HG02870 (cell line): ENCODE measurements around the gene RHOV.

Source experiments
- ATAC-seq: cut with Tn5 transposase; IDR thresholded peaks from one replicate; pipeline ENCODE4 v1.9.1; 2021; ENCODE audit warnings: mild to moderate bottlenecking, moderate library complexity; ENCODE audit not compliant: unreplicated experiment

RHOV gene, protein sequence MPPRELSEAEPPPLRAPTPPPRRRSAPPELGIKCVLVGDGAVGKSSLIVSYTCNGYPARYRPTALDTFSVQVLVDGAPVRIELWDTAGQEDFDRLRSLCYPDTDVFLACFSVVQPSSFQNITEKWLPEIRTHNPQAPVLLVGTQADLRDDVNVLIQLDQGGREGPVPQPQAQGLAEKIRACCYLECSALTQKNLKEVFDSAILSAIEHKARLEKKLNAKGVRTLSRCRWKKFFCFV

DNA sequence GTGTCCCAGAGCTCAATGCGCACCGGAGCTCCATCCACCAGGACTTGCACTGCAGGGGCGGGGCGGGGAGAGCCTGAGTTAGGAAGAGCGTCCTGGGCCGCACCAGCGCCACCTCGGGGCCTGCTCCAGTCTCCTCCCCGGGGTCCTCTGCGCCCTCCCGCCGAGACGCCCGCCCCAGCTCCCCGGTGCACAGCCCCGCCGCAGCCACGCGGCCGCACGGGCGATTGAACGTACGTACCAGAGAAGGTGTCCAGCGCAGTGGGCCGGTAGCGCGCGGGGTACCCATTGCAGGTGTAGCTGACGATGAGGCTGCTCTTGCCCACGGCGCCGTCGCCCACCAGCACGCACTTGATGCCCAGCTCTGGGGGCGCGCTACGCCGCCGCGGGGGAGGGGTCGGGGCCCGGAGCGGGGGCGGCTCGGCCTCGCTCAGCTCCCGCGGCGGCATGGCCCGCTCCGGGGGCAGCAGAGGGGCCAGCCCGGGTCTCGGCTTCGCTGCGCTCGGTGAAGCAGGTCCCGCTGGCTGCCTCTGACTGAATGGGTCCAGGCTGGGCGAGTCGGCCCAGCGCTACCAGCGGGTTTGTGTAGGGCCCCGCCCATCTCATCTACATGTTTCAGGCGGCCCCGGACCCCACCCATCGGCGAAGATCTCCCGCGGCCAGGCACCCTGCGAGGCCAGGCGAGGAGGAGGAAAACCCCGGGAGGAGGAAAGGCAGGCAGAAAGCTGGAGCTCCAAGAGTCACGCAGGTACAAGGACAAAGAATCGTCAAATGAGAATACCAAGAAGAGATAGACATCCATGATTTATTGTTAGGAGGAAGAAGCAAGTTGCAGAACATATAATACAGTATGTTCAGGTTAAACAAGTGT lies at the start of gene RHOV:
Gene RHOV, minus strand, starts transcription at position 541 of the 868 bp plus-strand sequence. Its CDS starts 95 bp downstream, at position 446.
- ATAC-seq = peak; percentile 48

DNA sequence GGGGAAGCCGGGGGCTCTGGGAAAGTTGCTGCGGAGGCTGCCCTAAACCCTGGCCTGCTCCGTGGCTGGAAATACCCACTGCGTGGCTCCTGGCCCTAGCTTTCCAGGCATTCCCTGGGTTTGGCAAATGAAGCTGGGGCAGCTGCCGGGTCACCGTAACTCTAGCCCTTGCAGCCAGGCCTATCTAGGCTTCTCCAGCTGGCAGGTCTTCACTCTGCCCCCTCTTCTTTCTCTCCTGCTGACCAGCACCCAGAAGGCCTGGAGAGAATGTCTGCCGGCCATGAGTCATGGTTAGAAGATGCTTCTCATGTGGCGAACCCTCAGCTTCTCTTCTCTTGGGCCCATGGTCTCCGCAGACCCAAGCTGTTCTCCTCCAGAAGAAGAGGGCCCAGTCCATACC lies 49.5 kb upstream of the RHOV start:
- no peak for ATAC-seq

DNA sequence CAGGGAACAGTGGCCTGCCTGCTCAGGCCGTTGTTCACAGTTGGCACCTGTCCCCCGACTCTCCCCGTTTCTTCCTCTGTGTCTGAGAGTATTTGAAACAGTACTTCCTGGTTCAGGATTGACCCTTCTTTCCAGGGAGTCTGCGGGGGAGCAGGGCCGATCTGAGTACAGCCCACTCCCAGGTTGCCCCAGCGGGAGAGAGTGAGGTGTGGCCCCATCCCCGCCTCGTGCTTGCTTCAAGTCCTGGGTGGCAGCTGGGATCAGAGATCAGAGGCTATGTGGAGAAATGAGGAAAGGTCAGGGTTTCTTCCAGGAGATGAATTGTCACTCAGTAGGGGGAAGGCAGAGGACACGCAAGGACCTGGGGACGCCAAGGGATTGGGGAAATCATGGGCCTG lies 48.6 kb upstream of the RHOV start:
- no peak for ATAC-seq

DNA sequence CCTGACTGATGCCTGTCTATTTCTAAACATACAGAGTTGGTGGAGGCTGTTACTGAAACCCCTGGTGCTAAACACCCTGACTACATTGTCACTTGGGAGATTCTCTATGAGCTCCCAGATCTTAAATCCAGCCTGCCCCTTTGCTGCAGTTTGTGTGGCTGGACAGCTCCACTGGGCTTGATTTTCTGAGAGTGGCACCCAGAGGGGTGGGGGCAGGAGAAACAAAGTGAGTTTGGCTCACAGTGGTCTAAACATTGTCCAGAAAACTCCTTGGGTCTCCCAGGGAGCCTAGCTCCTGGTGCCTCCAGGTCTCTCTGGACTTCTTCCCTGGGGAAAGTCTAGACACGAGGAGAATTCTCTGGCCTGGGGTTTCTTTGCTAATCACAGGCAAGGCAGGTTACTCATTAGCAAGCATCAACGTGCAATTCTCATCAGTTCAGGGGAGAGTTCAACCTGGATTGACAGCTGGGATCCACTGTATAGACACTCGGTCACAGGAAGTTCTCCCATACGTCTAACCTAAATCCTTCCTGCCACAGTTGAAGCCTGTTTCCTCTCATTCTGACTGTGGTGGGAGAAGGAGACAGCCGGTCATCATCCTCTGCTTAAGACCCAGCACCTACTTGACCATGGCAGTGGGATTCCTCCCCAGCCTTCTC lies 48.0 kb upstream of the RHOV start:
- no peak for ATAC-seq

DNA sequence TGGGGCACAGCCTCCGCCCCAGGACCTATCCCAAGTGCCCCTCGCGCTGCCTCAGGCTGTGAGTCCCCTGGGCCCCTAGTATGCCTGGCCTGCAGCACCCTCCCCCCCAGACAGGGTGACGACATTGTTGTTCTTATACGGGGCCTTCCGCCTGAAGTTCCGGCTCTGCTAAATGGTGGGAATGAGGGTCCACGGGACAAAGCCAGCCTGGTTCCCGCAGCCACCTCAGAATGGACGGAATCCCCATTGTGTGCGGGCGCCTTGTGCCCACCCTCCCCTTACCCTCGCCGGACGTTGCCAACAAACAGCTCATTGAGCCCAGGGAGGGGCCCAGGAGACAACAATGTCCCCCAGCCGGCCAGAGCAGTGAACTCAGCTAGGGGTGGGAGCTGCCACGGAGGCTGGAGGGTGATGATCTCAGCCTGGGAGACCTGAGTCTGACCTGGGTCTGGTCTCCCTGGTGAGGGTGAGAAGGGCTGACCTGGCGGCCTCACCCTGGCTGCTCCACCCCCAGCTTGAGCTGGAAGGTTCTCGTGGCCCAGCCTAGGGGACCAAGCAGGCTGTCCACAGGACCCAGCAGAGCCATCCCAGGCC lies 44.9 kb upstream of the RHOV start:
- no peak for ATAC-seq

DNA sequence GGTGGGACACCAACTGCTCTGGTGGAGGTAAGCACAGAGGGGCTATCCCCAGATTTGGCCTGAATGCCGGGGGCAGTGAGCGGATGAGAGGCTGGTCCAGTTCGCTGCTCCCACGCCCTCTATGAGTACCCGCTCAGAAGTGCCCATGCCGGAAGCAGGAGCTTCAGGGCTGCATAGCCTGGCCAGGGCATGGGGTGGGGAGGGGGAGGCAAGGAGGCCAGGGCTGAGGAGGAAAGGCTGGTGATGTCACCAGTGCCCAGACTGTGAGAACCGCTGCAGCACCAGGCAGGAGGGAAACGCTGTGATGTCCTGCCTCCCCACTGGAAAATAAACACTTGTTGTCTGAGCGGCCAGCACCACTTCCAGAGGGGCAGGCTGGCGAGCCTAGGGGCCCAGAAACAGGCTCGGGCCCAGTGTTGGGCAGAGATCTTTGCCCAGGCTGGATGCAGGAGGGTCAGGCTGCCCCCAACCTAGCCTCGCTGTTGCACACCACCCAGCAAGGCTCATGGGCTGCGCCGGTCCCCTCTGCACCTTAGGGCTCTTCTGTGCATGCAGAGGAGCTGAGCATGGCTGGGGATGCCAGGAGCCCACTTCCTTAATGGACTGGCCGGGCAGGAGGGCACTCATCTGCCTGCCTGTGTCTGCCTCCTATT lies 44.2 kb upstream of the RHOV start:
- no peak for ATAC-seq

DNA sequence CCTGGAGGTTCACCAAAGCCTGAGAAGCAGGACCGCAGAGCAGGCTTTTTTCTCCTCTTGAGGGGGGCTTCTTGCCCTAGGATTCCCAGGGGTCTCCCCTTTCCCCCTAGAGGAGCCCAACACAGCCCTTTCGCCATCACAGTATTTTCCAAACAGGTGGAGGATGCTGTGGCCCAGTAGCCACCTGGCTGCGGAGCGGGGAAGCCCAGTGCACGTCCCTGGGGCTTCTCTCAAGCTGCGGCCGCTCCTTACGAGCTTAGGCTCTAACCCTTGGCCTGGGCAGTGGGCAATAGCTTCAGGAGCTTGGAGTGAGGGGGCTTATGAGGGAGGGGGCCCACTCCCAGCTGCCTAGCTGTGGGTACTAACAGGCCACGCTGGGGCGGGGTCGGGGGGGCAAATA lies 43.6 kb upstream of the RHOV start:
- ATAC-seq = no peak

DNA sequence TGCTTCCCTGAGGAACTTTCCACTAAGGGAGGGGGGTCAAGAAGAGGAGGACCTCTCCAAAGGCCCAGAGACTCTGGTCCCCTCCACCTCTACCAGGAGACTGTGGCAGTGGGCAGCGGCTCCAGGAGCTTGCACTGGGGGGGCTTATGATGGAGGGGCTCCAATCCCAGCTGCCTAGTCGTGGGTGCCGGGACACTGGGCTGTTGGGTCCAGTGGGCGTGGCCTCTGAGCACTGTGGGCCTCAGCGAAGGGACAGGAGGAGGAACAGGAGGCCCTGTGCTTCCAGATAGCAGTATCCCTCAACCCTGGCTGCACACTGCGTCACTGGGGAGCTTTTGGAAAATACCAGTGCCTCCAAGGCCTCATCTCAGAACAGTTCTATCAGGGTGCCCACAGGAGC lies 41.6 kb upstream of the RHOV start:
- no peak for ATAC-seq

DNA sequence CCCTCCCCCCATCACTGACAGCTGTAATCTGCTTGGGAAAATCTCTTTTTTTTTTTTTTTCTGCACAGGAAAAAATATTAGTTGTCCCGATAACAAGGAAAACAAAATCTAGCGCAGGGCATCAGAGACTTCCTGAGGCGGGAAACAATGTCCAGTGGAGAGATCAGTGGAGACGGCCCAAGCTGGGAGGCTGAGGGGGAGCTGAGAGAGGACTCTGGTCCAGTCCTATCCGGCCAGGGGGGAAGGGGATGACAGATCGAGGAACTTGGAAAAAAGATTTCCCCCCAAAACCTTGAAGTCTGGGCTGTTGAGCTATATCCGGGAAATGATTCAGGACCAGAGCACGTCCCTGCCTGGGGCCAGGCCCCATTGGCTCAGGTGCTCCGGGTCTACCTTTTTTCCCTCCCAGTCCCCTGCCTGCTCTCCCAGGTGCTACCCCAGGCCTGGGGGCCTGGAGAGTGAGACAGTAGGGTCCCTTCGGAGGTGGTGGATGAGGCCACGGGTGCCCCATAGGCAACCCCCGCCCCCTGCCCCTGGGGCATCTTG lies 41.2 kb upstream of the RHOV start:
- no peak for ATAC-seq

DNA sequence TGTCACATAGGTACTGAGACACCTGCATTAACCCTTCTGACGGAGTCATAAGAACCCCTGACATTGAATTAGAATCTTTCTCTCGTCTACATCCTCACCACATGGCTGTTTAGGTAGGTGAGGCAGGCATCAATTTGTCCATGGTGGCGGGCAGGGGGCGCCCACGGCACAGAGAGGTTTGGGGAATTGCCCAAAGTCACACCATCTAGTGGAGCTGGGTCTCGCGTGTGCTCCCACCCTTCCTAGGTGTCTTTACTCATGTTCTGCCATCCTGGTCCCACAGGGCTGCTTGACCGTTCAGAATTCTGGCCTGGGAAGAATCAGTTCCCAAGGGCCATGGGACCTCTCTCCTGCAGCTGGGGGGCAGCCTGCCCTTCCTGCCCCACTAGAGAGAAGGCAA lies 40.5 kb upstream of the RHOV start:
- ATAC-seq = no peak

DNA sequence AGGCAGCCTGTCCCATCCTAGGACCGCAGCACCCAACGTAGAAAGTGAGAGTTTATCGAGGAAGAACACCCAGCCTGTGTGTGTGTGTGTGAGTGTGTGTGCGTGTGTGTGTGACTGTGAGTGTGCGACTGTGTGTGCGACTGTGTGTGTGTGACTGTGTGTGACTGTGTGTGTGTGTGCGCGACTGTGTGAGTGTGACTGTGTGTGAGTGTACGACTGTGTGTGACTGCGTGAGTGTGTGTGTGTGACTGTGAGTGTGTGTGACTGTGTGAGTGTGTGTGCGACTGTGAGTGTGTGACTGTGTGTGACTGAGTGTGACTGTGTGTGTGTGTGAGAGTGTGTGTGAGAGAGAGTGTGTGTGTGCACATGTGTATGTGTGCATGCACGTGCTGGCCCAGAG lies 40.0 kb upstream of the RHOV start:
- ATAC-seq = no peak

DNA sequence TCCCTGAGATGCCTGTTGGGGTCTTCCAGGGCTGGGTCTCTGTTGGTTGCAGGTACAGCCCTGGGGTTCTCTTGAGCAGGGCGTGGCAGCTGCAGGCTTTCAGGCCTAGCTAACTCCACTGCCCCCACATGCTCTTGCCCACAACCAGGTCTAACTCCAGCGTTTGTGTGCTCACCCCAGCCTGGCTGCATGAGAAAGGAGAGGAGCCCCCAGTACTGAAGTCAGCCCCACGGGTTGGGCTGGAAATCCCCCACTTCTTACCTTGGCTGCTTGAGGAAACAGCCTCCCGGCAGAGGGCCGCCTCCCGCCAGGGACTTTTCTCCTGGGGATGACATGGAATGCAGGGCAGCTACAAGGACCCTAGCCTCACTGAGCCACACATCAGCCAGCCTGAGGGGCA lies 38.4 kb upstream of the RHOV start:
- ATAC-seq = no peak

DNA sequence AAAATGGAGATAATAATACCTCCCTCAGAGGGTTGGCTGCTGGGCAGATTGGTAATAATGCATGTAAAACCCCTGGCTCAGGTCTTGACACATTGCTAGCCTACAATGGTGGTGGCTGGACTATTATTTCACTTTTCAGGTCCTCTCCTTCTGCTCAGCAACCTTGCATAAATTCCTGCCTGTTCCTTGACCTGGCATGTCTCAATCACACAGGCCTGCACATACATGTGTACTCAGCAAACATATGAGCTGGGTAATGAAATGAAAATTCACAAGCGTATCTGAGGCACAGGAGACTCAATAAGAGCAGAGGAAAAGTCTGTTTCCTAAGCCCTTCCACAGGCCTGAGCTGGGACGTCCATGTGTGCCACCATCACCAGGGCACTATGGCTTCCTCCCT lies 37.7 kb upstream of the RHOV start:
- no peak for ATAC-seq

DNA sequence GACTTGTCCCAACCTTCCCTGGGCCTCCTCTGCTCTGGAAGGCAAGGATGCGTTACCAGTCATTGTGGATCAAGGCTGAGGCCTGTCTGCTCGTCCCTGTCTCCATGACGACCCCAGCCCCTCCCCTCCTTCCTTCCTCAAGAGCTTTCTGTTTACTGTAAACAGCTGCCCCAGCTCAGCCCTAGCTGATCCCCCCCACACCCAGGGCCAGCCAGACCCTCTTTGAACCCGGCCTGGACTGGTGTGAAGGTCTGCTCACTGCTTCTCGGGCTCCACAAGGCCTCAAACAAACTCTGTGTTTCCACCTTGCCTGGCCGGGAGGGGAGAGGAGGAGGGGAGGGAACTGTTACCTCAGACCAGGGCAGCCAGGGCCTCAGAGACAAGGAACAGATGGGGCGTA lies 37.1 kb upstream of the RHOV start:
- no peak for ATAC-seq

DNA sequence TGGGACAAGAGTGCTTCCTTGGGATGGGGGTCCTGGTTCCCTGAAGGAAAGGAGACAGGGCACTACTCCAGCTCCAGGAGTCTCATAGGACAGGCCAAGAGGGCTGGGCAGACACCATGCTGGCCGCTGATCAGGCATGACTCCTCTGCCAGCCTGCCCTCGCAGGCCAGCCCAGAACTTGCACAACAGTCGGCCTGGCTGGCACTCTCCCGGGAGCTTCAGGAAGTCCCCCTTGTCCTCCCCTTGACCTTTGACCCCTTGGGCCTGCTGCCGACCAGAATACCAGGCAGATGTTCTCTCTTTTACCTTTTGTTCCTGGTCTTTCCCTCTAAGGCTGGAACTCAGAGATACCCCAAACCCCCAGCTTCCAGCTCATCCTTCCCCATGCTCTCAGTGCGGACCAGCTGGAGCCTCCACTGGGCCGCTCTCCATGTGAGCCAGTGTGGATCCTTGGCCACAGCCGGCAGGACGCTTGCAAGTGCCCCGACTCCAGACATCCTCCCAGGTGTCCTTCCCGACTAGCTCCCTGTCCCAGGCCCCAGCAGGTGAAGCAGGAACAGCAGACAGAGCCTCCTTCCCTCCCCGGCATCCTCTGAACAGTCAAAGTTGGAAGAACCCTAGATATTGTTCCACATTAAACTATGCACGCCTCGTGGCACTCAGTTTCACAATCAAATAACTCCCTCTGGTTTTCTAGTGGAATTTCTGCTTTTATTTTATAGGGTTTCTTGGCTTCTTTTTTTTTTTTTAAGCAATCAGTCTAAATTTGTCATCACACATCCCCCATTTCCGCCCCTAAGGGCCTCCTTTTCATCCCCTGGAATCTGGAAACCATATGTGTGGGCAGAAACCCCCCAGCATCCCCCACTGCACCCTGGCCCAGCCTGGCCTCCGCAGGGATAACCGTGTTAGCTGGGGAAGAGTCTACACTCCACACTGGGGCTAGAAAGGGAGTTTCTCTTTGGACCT lies 35.9 kb upstream of the RHOV start:
- no peak for ATAC-seq

DNA sequence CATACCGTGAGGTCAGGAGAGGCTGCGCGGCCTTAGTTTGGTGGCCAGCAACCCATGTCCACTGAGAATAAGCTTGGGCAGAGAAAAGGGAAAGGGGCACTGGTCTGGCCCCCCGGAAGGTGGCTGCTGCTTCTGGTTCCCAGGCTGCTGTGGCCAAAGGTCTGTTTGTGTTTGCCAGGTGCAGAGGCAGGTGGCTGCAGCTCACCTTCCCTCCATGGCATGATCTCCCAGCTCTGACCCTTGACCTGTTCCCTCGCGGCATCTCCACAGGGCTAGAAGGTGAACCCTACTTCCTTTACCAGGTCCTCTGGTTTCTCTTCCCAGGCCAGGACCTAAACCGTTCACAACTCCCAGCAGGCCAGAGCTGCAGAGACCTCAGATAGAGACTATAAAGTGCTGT lies 34.1 kb upstream of the RHOV start:
- ATAC-seq = no peak

DNA sequence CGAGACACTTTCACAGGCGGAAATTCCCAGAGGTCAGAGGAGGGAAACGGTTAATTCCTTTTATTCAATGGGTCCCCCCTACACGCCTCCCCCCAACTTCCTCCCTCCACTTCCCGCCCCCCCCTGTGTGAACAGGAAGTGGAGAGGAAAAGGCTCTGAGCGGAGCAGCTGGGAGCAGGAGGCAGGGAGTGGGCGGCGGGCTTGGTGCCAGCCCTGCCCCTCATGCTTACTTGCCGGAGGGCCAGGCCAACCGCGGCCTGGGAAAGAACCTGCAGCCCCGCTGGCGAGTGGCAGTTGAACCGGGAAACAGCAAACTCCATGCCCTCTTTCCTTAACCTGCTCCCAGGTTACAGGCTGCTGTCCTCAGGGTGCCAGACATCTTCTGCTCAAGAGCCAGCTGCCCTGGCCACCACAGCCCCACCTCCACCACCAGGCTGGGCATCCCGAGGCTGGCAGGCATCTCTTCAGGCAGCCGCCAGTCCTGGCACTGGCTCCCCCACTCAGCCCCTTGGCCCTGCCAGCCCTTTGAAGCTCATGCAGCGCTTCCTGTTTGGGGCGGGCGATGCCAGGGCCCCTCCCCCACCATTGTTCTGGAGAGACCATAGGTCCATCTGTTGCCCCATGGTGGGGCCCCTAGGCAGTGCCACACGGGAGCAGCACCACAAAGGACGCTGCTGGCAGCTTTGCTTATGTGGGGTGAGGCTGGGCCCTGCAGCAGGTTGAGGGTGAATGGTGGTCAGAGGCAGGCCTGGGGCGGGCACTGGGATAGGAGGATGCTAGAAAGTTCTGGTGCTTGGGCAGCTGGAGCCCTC lies 33.2 kb upstream of the RHOV start:
- ATAC-seq = no peak

DNA sequence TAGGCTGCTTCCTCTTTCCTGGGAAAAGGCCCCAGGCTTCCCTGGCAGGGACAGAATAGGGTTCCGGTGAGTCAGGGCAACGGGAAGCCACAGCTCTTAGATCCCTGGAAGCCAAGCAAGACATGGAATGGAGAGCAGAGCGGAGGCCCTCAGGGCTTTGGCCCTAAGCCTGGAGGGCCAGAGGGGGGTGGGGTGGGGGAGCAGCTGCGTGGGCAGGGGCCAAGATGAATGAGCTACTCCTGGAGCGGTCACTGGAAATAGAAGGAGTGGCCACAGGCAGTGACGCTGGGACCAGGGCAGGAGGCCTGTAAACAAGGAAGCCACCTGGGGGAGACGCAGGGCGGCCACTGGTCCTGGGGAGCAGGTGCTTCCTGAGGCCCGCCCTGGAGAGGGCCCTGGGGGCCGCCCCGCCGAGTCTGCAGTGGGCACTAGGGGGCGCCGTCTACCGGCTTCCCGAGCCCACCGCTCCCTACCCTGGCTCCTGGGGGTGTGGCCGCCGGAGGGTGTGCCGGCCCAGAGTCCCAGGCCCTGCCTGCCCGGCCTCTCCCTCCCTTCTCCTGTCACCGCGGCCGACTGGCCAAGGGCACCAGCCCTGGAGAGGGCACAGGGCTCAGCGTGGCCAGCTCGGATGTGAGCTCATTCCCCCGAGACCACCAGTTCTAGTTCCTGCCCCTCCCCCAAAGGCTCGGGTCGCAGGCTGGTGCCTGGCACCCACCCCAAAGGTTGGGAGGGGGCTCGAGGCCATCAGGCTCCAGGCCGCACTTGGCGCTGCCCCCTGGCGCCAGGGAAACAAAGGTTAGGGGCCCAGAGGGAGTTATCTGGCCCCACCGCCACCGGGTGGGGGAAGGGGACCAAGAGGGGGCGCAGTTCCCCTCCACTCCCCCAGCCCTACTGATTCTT lies 32.3 kb upstream of the RHOV start:
- peak; percentile 55 for ATAC-seq
